Uterus (tissue), 4 donors: ENCODE data around the gene ERC2. TPM values are rescaled to one million over a fixed set of nuclear protein-coding genes. Genes with fewer than 3 reads are reported as not detected.

Experiments
- DNase-seq, 2 donors: peaks; one replicate each; pipeline ENCODE4 v3.0.0-alpha.2; 2019 to 2020
- H3K27ac ChIP-seq, 2 donors: fragments of 200-600 bp; sonication (generic); 1 replicate in 1 of 2; 2 replicates in 1 of 2; pipeline ENCODE4 v1.5.1; 2016 to 2018
- H3K27me3 ChIP-seq, 2 donors: fragments of 200-600 bp; sonication (generic); one replicate each; pipeline ENCODE4 v1.5.1; 2018 to 2019; ENCODE audit warnings: control low read depth in 1 of 2
- H3K36me3 ChIP-seq, 2 donors: fragments of 200-600 bp; sonication (generic); one replicate each; pipeline ENCODE4 v1.5.1; 2019; ENCODE audit warnings: control low read depth in 1 of 2
- H3K4me1 ChIP-seq, 2 donors: fragments of 200-600 bp; sonication (generic); one replicate each; pipeline ENCODE4 v1.5.1; 2018 to 2019; ENCODE audit warnings: control low read depth in 1 of 2
- H3K4me3 ChIP-seq, 2 donors: fragments of 200-600 bp; sonication (generic); 1 replicate in 1 of 2; 2 replicates in 1 of 2; pipeline ENCODE4 v1.5.1; 2018 to 2019; ENCODE audit warnings: mild to moderate bottlenecking in 1 of 2
- H3K9me3 ChIP-seq, 2 donors: fragments of 200-600 bp; sonication (generic); one replicate each; pipeline ENCODE4 v1.5.1; 2019; ENCODE audit warnings: control low read depth in 1 of 2
- POLR2A ChIP-seq, 2 donors: fragments of 450-650 bp; IDR thresholded peaks; one replicate each; pipeline ENCODE4 v1.6.1; 2016; ENCODE audit warnings: antibody characterized with exemption in 2 of 2, mild to moderate bottlenecking in 1 of 2, moderate library complexity in 1 of 2
- intact Hi-C: fragments of 100-400 bp; cut with DNase I; formaldehyde crosslinking; loops from one replicate; pipeline ENCODE4 v1.15.1; 2023; ENCODE audit warnings: low total_unique reads
- total RNA-seq, 4 donors: library from RNA; depleted of rRNA in 3 of 4; stranded (reverse); fragments of >200 nt in 3 of 4; gene quantifications; one replicate each; pipeline versions ENCODE4 v1.1.0 to v1.2.4, GENCODE V29; 2014 to 2023
- TF ChIP-seq, protein P1 (sequence below), 4 experiments: fragments of 200-600 bp in 2 of 4; fragments of 450-650 bp in 2 of 4; sonication (generic) in 2 of 4; IDR thresholded peaks; one replicate each; pipeline ENCODE4 v1.5.1; 2016 to 2019; ENCODE audit warnings: antibody characterized with exemption in 4 of 4, mild to moderate bottlenecking in 2 of 4, moderate library complexity in 1 of 4
- donor health status: DM: yes; HTN: yes; CAD: no.

The ERC2 gene
- total RNA-seq, 4 donors from 2014 or later: 1.7 to 5.5 TPM; not detected in 2

DNA sequence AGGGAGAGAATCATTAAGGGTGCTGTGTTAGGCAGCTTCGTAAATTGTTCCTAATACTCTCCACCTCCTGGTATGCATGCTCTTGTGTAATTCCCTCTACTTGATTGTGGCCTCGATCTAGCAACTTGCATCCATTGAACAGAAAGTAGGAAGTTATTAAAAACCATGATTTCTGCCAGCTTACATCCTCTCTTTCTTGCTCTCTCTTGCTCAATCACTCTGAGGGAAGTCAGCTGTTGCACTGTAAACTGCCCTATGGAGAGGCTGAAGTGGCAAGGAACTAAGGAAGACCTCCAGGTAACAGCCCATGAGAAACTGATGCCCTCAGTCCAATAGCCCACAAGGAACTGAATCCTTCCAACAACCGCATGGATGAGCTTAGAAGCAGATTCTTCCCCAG is 92.6 kb downstream of the ERC2 start:
- no peak overlapping the region for H3K27ac ChIP-seq
- DNase-seq: no peak
- no peaks in the 10 kb centered on the region for H3K9me3 ChIP-seq
- H3K36me3 ChIP-seq: no peaks in the 10 kb centered on the region
- intact Hi-C loops: no loop called here
- TF ChIP-seq, protein P1, sequence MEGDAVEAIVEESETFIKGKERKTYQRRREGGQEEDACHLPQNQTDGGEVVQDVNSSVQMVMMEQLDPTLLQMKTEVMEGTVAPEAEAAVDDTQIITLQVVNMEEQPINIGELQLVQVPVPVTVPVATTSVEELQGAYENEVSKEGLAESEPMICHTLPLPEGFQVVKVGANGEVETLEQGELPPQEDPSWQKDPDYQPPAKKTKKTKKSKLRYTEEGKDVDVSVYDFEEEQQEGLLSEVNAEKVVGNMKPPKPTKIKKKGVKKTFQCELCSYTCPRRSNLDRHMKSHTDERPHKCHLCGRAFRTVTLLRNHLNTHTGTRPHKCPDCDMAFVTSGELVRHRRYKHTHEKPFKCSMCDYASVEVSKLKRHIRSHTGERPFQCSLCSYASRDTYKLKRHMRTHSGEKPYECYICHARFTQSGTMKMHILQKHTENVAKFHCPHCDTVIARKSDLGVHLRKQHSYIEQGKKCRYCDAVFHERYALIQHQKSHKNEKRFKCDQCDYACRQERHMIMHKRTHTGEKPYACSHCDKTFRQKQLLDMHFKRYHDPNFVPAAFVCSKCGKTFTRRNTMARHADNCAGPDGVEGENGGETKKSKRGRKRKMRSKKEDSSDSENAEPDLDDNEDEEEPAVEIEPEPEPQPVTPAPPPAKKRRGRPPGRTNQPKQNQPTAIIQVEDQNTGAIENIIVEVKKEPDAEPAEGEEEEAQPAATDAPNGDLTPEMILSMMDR (IDR thresholded peaks at IDR 0.05): no peak
- no peak for TF ChIP-seq POLR2A (IDR thresholded peaks at IDR 0.05)
- H3K27me3 ChIP-seq: no peaks in the 10 kb centered on the region
- no peaks in the 10 kb centered on the region for H3K4me1 ChIP-seq
- no peak overlapping the region for H3K4me3 ChIP-seq

- intact Hi-C loops: no loop called here
- Histone ChIP-seq H3K4me3 (no peak overlapping the region), H3K27ac (no peak overlapping the region), H3K4me1 (no peaks in the 10 kb centered on the region), H3K9me3 (no peaks in the 10 kb centered on the region), H3K27me3 (no peaks in the 10 kb centered on the region), H3K36me3 (no peaks in the 10 kb centered on the region)
- no peak for DNase-seq
- TF ChIP-seq POLR2A (IDR thresholded peaks at IDR 0.05): no peak
- TF ChIP-seq, protein P1 (IDR thresholded peaks at IDR 0.05): no peak
Measured at GRCh38 chr3:56373386-56373785, 94.9 kb downstream of the ERC2 start.

DNA sequence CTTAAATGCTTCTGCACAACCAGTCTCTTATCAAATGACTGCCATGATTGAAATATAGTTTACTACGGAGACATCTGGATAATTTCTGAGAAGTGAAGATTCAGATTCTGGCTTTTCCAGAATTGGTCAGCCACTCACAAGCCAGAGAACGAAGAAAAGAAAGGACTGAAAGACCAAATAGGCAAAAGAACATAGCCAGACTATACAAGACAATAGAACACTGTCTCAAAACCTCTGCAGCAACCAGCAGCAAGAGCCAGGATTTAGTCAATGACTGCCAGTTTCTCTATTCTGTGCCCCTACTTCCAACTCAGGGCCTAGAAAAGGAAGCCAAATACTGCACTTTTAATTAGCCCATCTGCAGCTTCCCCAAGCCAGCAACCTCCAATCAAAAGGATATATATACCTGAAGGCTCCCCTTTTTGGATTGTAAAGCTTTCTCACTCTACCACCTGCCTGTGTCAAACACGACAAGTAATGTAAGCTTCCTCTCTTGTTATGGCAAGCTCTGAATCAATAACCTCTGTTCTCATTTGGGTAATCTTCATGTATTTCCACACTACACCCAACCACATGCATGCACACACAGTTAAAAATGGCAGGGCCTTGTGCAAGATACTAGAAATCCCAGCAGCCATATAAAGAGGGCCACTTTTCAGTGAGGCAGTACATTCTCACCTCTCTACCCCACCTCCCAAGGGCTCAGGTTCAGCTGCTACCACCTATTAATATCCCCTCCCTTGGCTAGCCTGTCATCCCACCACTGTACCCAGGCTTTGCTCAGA is 97.1 kb downstream of the ERC2 start:
- no peaks in the 10 kb centered on the region for H3K27me3 ChIP-seq
- no peaks in the 10 kb centered on the region for H3K36me3 ChIP-seq
- no peak for DNase-seq
- no peaks in the 10 kb centered on the region for H3K4me1 ChIP-seq
- TF ChIP-seq POLR2A (IDR thresholded peaks at IDR 0.05): no peak
- TF ChIP-seq, protein P1 (IDR thresholded peaks at IDR 0.05): no peak
- H3K9me3 ChIP-seq: no peaks in the 10 kb centered on the region
- intact Hi-C loops: no loop called here
- no peak overlapping the region for H3K27ac ChIP-seq
- no peak overlapping the region for H3K4me3 ChIP-seq

GRCh38 chr3:56369914-56370313 is 98.4 kb downstream of the ERC2 start:
- no peak for DNase-seq
- Histone ChIP-seq H3K9me3 (no peaks in the 10 kb centered on the region), H3K4me3 (no peak overlapping the region), H3K36me3 (no peaks in the 10 kb centered on the region), H3K4me1 (no peaks in the 10 kb centered on the region), H3K27me3 (no peaks in the 10 kb centered on the region), H3K27ac (no peak overlapping the region)
- intact Hi-C loops: no loop called here
- TF ChIP-seq, protein P1 (IDR thresholded peaks at IDR 0.05): no peak
- TF ChIP-seq POLR2A (IDR thresholded peaks at IDR 0.05): no peak

DNA sequence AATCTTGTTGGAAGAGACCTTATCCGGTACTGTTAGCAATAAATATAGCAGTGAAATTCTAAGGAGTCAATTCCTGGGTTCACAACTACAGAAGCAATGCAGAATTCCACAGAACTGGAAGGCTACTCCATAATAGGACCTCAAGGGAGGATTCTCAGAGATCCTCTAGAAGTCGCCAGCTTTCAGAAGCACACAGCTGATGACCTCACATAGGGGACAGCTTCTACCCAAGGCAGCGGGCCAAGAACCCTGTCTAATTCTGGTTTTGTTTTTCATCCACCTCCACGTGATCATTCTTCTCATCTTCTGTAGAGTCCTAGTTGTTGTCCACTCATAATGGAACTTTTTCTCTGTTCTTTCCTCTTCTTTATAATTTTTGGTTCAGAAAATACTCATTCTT is 99.4 kb downstream of the ERC2 start:
- H3K4me1 ChIP-seq: no peaks in the 10 kb centered on the region
- intact Hi-C loops: no loop called here

More for the DNA sequence above, 99.4 kb downstream of the ERC2 start:
- no peak for DNase-seq
- Histone ChIP-seq H3K9me3 (no peaks in the 10 kb centered on the region), H3K4me3 (no peak overlapping the region), H3K27me3 (no peaks in the 10 kb centered on the region), H3K27ac (no peak overlapping the region), H3K36me3 (no peaks in the 10 kb centered on the region)
- no peak for TF ChIP-seq POLR2A (IDR thresholded peaks at IDR 0.05)
- TF ChIP-seq, protein P1 (IDR thresholded peaks at IDR 0.05): no peak
